HG03097 (cell line): ENCODE data around the gene DDR2.
"Not testable (repeated sequence)": the region's sequence is repeated elsewhere in the genome, so short reads cannot be mapped to it uniquely, and the experiment has no call there.

ENCODE experiments used
- ATAC-seq: cut with Tn5 transposase; IDR thresholded peaks from one replicate; pipeline ENCODE4 v1.9.1; 2021; ENCODE audit not compliant: unreplicated experiment, low FRiP score

Gene DDR2

GRCh38 chr1:162753998-162754585, 121.8 kb downstream of the DDR2 start:
- no peak for ATAC-seq

- no peak for ATAC-seq
Measured at GRCh38 chr1:162755306-162755705, 123.0 kb downstream of the DDR2 start.

DNA sequence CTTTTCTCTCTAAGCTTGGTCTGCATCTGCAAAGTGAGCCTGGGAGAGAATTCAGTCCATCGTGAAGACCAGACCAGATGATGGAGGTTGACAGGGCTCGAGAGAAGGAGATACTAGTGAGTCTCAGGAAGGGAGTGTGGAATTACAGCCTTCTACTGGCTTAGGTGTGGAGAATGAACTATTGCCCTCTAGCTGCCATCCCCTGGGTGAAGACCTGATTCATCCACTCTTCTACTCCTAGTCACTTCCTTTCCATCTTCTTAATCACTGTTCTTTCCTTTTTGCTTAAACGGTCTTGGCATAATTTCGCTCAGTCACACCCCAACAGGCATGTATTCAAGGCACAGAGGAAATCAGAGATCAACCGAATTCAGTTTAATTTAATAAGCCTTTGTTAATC, 124.3 kb downstream of the DDR2 start:
- ATAC-seq: no peak

- ATAC-seq: no peak
Measured at GRCh38 chr1:162757476-162757875, 125.2 kb downstream of the DDR2 start.

GRCh38 chr1:162765788-162766187, 133.5 kb downstream of the DDR2 start:
- ATAC-seq: no peak

DNA sequence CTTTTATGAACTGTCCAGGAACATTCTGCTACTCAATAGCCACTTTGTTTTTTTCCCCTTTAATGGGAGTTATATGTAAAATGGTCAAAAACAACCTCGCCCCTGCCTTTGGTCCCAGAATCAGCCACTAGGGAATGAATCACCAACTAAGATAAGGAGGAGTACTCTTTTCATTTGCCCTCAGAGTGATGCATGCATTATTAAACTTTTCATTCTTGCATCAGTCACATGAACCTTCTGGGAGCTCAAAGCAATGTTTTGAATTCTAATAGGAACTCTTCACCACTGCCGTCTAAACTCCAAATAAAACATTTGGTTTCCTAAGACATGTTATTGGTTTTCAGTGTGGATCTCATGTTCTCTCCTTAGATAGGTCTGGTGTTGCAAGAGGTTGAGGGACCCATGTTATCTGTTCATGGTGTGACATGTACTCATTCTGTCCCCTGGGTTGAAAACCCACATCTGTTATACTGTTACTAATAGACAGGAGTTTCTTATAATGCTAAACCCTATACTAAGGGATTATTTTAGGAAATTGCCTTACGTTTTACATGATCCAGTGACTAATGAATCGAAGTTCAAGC, 140.4 kb downstream of the DDR2 start:
- ATAC-seq: no peak

DNA sequence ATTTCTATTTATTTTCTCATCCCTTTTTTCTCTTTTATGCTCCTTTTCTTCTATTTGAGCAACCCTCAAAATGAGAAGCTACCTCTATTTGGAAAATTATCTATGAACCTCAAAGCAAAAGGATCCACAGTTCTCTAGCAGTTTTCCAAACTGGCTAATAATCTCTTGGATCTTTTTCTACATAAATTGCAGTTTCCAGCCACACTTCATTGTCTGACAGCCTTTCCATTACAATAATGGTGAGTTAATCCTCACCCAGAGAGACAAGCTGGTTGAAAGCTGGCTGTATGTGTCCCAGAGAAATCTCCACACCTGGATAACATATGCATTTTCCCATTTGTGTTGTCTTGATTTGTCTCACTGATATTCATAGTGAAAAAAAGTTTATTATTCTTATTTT, 141.7 kb downstream of the DDR2 start:
- ATAC-seq: no peak

- no peak for ATAC-seq
Measured at GRCh38 chr1:162779043-162779442, 146.8 kb downstream of the DDR2 start.

DNA sequence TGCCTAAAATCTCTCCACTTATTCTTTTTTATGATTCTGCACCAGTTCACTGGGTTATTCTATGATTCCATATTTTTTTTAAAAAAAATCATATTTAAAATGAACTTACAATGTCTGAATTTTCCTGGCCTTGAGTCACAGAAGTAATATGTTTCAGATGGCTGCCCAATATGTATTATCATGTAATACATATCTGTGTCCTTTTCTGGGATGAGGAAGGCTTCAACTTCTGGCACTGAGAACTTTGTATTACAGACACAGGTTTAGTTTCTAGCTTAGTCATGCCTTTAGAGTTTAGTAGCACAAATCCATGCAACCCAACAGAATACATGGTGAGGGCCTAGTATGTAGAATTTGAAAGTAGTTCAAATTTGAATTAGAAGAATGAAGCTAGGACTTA, 150.4 kb downstream of the DDR2 start:
- ATAC-seq: no peak

DNA sequence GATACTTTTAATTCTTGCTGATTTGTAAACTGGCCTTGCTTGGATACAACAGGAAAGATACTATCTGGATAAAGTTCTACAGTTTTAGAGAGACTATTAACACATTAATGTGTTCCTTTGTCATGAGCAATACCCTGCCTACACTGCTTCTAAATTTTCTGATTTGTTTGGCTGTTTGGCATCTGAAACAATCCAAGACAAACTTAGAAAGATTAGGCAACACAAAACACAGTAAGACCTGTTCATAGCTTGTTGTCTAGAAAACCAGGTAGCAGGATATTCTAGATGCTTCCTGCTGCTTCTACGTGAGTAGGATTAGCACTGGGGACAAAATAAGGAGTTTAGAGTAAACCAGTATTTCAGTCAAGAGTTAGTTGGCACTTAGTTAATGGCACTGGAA, 152.7 kb downstream of the DDR2 start:
- ATAC-seq: not testable (repeated sequence)

DNA sequence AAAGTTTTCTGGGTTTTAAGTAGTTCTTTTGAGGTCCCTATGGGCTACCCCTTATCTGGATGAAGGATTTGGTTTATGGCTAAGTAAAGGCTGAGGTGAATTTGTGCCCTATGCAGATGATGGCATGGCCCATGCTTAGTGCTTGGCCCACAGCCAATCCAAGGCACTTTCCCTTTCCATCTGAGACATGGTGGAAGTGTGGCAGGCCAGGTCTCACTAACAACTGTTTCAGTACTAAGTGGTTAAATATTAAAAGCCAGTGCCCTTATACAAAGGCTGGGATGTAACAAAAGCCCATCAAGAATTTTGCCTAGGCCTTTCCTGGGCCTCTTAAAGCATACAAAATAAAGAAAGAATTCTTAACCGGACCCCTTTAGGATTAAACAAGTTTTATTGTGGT, 156.5 kb downstream of the DDR2 start:
- not testable (repeated sequence) for ATAC-seq

DNA sequence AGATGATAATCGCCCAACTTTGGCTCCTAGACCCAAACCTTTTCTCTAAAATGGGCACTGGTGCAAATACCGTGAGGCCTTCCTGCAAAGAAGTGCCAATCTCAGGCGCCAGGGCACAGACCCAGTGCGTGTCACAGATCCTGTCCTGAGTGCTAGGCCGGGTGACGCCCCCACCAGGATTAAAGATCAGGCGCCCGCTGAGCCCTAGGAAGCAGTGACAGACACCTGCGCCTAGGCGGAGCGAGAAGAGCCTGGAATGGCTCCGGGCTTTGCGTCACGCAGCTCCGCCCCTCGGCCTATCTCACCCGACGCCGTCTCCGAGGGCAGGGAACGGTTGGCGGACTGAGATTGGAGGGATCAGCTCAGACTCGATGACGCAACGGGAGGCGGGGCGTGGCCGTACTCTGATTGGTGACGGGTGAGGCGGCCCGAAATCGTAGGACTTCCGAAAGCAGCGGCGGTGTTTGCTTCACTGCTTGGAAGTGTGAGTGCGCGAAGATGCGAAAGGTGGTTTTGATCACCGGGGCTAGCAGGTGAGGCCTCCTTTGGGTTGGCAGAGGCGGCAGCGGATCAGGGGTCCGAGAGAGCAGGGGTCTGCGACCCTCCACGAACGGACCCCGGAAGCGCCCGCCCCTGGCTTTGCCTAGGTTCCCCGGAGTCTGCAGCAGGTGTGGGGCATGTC, 158.2 kb downstream of the DDR2 start, which contains the start of gene HSD17B7:
Gene HSD17B7 (plus strand): TSS at position 400 of the 682 bp plus-strand sequence. CDS start 99 bp downstream, at position 499.
- ATAC-seq: peak; percentile 99

DNA sequence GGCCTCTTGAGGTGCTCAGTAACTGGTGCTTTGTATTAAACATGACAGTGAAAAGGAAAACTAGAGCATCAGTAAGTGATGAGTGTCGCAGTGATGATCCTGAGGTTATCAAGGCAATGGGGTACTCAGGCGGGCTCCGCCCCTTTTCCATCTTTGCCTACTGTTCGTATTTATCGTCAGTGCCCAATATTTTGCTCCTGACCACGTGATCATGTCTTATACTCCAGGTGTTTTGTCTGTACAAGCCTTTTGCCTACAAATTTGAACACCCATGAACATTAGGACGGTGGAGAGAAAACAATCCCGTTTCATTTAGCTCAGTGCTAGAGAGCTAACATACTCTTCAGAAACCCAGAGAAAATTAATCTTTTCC, 158.7 kb downstream of the DDR2 start:
- ATAC-seq: not testable (repeated sequence)

DNA sequence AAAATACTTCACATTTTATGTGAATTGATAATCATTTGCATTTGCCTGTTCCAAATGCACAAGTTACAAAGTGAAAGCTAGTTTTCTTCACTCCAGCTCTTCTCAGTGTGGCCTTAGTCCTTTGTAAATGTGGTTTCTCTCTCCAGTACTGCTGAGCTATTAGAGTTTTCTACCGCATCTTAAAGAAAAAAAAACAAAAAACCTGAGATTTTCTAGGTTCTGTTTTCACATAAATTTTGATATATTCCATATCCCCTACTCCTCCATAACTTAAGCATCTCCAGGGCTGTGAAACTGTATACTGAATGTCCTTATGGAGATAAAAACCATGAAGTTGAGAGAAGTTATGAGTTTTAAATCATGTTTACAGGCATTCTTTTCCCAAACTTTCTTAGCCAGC, 162.0 kb downstream of the DDR2 start:
- ATAC-seq: not testable (repeated sequence)

DNA sequence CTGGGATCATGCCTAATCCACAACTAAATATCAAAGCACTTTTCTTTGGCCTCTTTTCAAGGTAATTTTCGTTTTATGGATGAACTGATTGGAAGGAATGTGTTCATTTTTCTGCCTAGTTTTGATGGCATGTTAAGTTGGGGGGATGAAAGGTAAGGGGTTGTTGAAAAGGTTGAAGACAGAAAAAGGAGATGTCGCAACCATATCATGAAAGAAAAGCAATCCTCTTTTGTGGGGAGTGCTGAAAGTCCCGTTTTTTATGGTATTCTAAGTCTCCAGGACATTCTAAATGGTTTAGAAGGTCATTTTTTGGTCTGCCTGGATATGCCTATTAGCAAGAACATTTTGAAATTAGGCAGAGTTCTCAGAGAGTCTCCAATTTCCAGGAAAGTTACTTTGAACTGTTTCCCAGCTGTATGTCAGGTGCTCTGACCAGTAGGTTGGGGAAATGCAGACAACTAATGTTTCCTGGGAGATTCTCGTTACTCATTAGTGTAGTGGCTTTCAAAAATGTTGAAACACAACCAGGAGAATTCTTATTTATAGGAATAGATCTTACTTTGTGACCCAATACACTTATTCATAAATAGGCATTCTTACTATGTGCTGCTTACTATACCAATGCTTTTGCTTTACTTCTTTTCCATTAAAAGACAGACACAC, 164.5 kb downstream of the DDR2 start:
- ATAC-seq: not testable (repeated sequence)

DNA sequence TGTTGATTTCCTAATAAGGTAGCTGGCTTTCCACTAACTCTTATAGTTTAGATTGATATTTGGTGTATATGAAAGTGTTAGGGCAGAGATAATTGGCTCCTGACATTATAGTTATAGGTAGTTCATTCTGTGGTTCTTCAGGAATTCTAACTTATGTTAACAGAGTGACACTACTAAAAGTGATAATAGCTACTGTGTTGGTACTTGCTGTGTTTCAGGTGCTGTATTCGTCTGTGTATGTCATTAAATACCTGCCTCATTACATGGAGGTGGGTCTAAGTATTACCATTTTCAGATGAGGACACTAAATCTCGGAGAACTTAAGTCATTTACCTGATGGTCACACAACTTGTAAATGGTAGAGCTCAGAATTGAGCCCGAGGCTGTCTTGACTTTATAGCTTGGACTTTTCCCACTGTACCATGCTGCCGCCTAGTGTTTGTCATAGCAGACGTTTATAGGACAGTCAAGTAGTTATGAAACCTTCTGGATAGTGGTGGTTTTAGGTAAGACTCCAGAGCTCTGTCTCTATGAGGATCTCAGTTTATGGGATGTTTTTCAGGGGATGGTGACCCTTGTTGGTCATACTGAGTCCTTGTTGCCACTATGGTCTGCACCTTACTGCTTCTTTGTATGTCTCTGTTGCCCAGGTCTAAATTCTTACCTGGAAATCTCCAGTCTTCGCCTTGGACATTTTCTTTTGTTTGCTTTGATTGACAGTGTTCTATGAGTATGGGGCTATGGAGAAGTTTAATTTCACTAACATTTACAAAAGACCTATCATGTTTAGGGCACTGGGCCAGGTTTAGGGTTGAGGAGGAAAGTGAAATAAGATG, 167.9 kb downstream of the DDR2 start:
- ATAC-seq: not testable (repeated sequence)

- ATAC-seq: not testable (repeated sequence)
Measured at GRCh38 chr1:162807503-162807902, 175.2 kb downstream of the DDR2 start.

DNA sequence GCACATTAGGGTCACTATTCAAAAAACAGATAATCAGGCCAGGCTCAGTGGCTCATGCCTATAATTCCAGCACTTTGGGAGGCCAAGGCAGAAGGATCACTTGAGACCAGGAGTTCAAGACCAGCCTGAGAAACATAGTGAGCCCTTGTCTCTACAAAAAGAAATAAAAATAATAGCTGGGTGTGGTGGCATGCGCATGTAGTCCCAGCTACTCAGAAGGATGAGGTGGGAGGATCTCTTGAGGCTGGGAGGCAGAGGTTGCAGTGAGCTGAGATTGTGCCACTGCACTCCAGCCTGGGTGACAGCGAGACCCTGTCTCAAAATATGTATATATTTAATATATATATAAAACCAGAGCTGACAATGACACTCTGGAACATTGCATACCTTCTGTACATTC, 180.1 kb downstream of the DDR2 start:
- not testable (repeated sequence) for ATAC-seq

DNA sequence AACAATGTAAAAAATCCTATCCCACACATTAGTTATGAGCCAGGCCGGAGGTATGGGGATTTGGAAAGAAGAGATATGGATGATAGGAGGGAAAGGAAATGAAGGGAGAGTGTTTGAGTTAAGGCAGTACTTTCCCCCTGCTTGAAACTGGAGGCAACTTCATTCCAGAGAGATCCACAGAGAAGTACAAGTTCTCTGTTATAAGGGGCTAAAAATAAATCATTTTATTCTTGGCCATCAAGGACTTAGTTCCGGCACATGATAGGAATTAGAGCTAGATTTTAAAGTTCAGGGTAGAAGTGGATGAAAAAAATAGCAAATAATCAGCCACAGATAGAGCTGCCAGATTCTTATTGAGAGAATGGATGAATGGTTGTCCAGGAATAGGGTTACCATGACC, 185.9 kb downstream of the DDR2 start:
- ATAC-seq: not testable (repeated sequence)

DNA sequence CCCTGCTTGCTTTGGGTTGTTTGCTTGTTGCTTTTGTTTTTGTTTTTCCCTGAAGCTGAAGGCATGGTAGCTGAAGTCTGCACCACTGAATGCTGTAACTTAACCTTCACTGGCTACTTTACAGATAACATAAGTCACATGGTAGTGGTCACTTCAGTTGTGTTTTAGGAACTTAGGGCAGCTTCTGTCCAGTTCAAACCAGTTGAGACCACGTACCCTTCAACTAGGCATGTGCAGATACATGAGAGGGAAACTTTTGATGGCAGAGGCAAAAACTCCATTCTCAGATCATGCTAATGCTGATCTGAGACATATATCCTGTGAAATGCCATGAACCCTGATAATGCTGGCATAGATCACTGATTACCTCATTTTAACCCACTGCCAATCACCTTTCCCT, 186.4 kb downstream of the DDR2 start:
- ATAC-seq: not testable (repeated sequence)
